Stomach (tissue), 19 donors: ENCODE data around the gene ANKRD65. TPM values are rescaled to one million over a fixed set of nuclear protein-coding genes. Genes with fewer than 3 reads are reported as not detected.
"Not testable (repeated sequence)": the region's sequence is repeated elsewhere in the genome, so short reads cannot be mapped to it uniquely, and the experiment has no call there.

Experiments used
- DNase-seq, 2 donors: peaks; one replicate each; pipeline versions ENCODE4 v3.0.0 to v3.0.0-alpha.2; 2013 to 2019
- H3K27ac ChIP-seq, 5 donors: fragments of 200-600 bp in 4 of 5; sonication (generic) in 4 of 5; one replicate each; pipeline ENCODE4 v1.5.1; 2013 to 2019; ENCODE audit warnings: mild to moderate bottlenecking in 1 of 5, moderate library complexity in 1 of 5
- H3K27me3 ChIP-seq, 3 donors: fragments of 200-600 bp; sonication (generic); one replicate each; pipeline ENCODE4 v1.5.1; 2017 to 2019; ENCODE audit warnings: mixed run types in 1 of 3
- H3K36me3 ChIP-seq, 4 donors: fragments of 200-600 bp; sonication (generic); 1 replicate in 3 of 4; 2 replicates in 1 of 4; pipeline ENCODE4 v1.5.1; 2016 to 2019
- H3K4me1 ChIP-seq, 4 donors: fragments of 200-600 bp; sonication (generic); one replicate each; pipeline ENCODE4 v1.5.1; 2016 to 2019
- H3K4me3 ChIP-seq, 4 donors: fragments of 200-600 bp; sonication (generic) in 3 of 4; one replicate each; pipeline ENCODE4 v1.5.1; 2016 to 2019; ENCODE audit warnings: mild to moderate bottlenecking in 1 of 4
- H3K9me3 ChIP-seq, 4 donors: fragments of 200-600 bp; sonication (generic); one replicate each; pipeline ENCODE4 v1.5.1; 2016 to 2019
- CTCF ChIP-seq, 7 experiments: fragments of 450-650 bp in 4 of 7; fragments of 200-600 bp in 3 of 7; sonication (generic) in 3 of 7; IDR thresholded peaks; one replicate each; pipeline ENCODE4 v1.5.1; 2016 to 2019; ENCODE audit warnings: antibody characterized with exemption in 7 of 7, control low read depth in 2 of 7, mild to moderate bottlenecking in 1 of 7
- EP300 ChIP-seq: sonication (generic); formaldehyde crosslinking; IDR thresholded peaks from one replicate; pipeline ENCODE4 v1.6.1; 2017; ENCODE audit warnings: antibody characterized with exemption
- POLR2A ChIP-seq, 4 donors: fragments of 450-650 bp; IDR thresholded peaks; one replicate each; pipeline ENCODE4 v1.6.1; 2016; ENCODE audit warnings: antibody characterized with exemption in 4 of 4, control low read depth in 2 of 4, mild to moderate bottlenecking in 1 of 4, moderate library complexity in 1 of 4
- POLR2AphosphoS5 ChIP-seq, 3 donors: sonication (generic); formaldehyde crosslinking; IDR thresholded peaks; one replicate each; pipeline ENCODE4 v1.6.1; 2016; ENCODE audit warnings: antibody characterized with exemption in 3 of 3
- WGBS, 5 donors: extraction: QIAGEN DNeasy Blood & Tissue Kit in 3 of 5; methylation state at CpG; one replicate each; pipeline versions ENCODE4 v1.1.5 to v1.1.7; 2013 to 2018; 5-methylcytosine and 5-hydroxymethylcytosine counted together
- intact Hi-C: fragments of 100-400 bp; cut with DNase I; formaldehyde crosslinking; loops from one replicate; pipeline ENCODE4 v1.15.1; 2023; ENCODE audit warnings: low total_unique reads
- long read RNA-seq, 10 donors: transcript quantifications; one replicate each; lab custom pipeline, GENCODE V29; 2026
- polyA plus RNA-seq, 3 donors: library from polyadenylated mRNA; stranded (reverse); fragments of 200-250 nt; gene quantifications; one replicate each; pipeline ENCODE4 v1.2.3, GENCODE V29; 2013
- total RNA-seq, 5 donors: library from RNA; depleted of rRNA; stranded (reverse); fragments of >200 nt; gene quantifications; one replicate each; pipeline versions ENCODE4 v1.1.0 to v1.2.3, GENCODE V29; 2014 to 2016
- donor health status: healthy with polysubstance abuse.
- donor health status: Bipolar disorder and iron deficiency.
- donor health status: healthy.

Gene ANKRD65
- total RNA-seq (10 to 100 TPM in 1 of 5 donors, 1 to 10 TPM in 2, under 1 TPM in 1, not detected in 1; 0.89 to 13.6 (median 4.7) TPM), polyA plus RNA-seq (10 to 100 TPM in 2 of 3 donors, 1 to 10 TPM in 1; 8.7 to 13.5 (median 13.3) TPM)
- long read RNA-seq, donor 1 = 0 reads
- long read RNA-seq, donor 2, partial matches to known transcripts = 0 of 2 reads
- long read RNA-seq, donor 2, other reads (novel, unspliced or antisense) = 0 of 2 reads
- long read RNA-seq, donor 3, partial matches to known transcripts = 0 of 8 reads
- long read RNA-seq, donor 3, other reads (novel, unspliced or antisense) = 0 of 8 reads
- long read RNA-seq, donor 4 = 0 reads
- long read RNA-seq, donor 5, partial matches to known transcripts = 8 of 9 reads
- long read RNA-seq, donor 5, other reads (novel, unspliced or antisense) = 0 of 9 reads
- long read RNA-seq, donor 6 = 0 reads
- long read RNA-seq, donor 7, partial matches to known transcripts = 0 of 1 reads
- long read RNA-seq, donor 7, other reads (novel, unspliced or antisense) = 0 of 1 reads
- long read RNA-seq, donor 8, partial matches to known transcripts = 0 of 4 reads
- long read RNA-seq, donor 8, other reads (novel, unspliced or antisense) = 0 of 4 reads
- long read RNA-seq, donor 9, partial matches to known transcripts = 6 of 6 reads
- long read RNA-seq, donor 9, other reads (novel, unspliced or antisense) = 0 of 6 reads
- long read RNA-seq, donor 10 = 0 reads

DNA sequence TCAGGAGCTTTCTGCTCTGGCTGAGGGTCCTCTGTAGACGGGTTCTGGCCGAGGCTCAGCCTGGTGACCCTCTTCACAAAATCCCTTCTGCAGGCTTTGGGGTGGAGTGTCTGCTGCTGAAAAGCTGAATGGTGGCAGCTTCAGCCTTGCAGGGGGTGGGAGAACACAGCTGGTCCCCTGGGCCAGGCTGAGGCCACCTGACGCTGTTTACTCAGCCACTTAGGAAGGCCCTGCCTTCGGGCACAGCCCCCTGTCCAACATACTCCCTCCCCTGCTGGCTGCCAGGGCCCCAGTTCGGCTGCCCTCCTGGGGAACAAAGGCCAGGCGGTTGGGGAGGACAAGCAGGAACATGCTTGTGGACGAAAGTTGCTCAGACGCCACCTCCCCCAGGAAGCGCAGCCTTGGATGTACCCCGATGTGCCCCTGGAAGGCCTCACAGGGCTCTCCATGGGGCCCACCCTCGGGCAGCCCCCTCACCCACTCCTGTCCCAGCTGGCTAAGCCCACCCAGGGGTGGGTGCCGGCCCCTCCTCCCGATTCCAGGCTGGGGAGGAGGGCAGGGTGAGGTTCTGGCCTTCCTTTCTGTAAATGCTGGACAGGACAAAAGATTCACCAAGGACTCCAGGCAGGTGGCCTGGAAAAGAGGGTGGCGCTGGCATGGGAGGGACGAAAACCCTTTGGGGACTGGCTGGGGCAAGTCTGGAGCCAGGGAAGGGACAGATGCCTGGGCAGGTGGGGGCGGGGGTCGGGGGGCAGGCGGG lies at the start of gene ANKRD65:
Gene ANKRD65, minus strand, starts transcription at position 130 of the 760 bp plus-strand sequence. CDS start 271 bp downstream, outside the sequence.
- Histone ChIP-seq H3K36me3 (no peaks in the 10 kb centered on the region), H3K27ac (peak within 1 kb of the TSS; percentile 26 to 87 (median 55)), H3K4me3 (peak within 1 kb of the TSS; percentile 39 to 51 (median 50)), H3K4me1 (peaks cover 15 to 46% (median 35%) of the 10 kb centered on the region in 4 donors), H3K27me3 (peaks cover 0 to 23% (median 0%) of the 10 kb centered on the region in 3 donors), H3K9me3 (no peaks in the 10 kb centered on the region)
- 58 to 71% (median 66%) methylated on average over 11 to 18 of the region's 18 CpGs for WGBS, 5 donors
- intact Hi-C loops = no loop called here
- DNase-seq = peak in 1 of 2 donors; percentile 72
- TF ChIP-seq POLR2AphosphoS5 (IDR thresholded peaks at IDR 0.05) = no peak
- TF ChIP-seq CTCF (IDR thresholded peaks at IDR 0.05) = no peak
- TF ChIP-seq EP300 = no peak
- TF ChIP-seq POLR2A (IDR thresholded peaks at IDR 0.05) = no peak

DNA sequence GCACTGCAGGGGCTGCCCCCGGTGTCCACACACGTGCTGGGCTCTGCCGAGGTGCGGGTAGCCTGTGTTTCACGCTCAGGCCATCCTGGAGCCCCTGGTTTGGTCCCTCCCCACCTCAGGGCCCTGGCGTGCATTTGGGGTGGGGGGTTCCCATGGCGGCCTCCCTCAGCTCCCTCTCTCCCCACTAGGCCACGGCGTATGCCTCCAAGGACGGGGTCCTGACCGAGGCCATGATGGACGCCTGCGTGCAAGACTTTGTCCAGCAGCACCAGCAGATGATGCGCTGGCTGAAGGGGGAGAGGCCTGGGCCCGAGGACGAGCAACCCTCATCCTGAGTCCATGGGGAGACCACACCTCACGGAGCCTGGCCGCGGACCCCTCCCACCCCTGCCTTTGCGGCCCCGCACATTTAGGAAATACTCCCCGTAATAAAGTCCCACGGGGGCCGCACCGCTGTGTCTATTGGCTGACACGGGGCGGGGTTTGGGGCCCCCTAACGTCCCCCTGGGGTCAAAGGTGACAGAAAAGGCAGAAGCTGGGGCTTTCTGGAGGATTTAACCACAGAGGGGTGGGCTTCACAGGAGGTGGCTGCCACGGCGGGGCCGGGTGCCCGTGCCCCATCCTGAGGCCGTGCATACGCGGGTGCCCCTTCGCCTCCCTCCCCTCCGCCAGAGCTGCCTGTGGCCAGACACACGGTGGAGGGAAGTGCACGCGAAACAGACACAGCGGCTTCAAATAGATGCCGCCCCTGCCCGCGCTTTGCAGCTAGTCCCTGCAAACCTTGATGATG lies 47.3 kb upstream of the ANKRD65 start:
- H3K4me1 ChIP-seq = peaks cover 16 to 22% (median 19%) of the 10 kb centered on the region in 4 donors
- intact Hi-C loops, H3K27me3 ChIP-seq, DNase-seq, H3K4me3 ChIP-seq, H3K27ac ChIP-seq, H3K36me3 ChIP-seq, H3K9me3 ChIP-seq: not testable (repeated sequence)
- 74 to 89% (median 84%) methylated on average over 6 to 38 of the region's 44 CpGs for WGBS, 5 donors

- peaks cover 0 to 21% (median 0%) of the 10 kb centered on the region in 3 donors for H3K27me3 ChIP-seq
- no peak for TF ChIP-seq EP300
- no peak for TF ChIP-seq POLR2AphosphoS5 (IDR thresholded peaks at IDR 0.05)
- TF ChIP-seq POLR2A (IDR thresholded peaks at IDR 0.05) = no peak
- TF ChIP-seq CTCF (IDR thresholded peaks at IDR 0.05) = no peak
- 84 to 95% (median 88%) methylated on average over 7 of the region's 7 CpGs for WGBS, 5 donors
- no peak overlapping the region for H3K4me3 ChIP-seq
- intact Hi-C loops = no loop called here
- no peak overlapping the region for H3K27ac ChIP-seq
- no peaks in the 10 kb centered on the region for H3K9me3 ChIP-seq
- DNase-seq = no peak
- H3K36me3 ChIP-seq = no peaks in the 10 kb centered on the region
- H3K4me1 ChIP-seq = no peaks in the 10 kb centered on the region
Measured at GRCh38 chr1:1463312-1463711, 42.2 kb upstream of the ANKRD65 start.

GRCh38 chr1:1462318-1462966 lies 41.4 kb upstream of the ANKRD65 start:
- TF ChIP-seq EP300 = no peak
- TF ChIP-seq CTCF (IDR thresholded peaks at IDR 0.05) = no peak
- TF ChIP-seq POLR2A (IDR thresholded peaks at IDR 0.05) = no peak
- no peak for TF ChIP-seq POLR2AphosphoS5 (IDR thresholded peaks at IDR 0.05)
- H3K36me3 ChIP-seq = no peaks in the 10 kb centered on the region
- H3K9me3 ChIP-seq = no peaks in the 10 kb centered on the region
- H3K4me1 ChIP-seq = no peaks in the 10 kb centered on the region
- intact Hi-C loops = no loop called here
- H3K4me3 ChIP-seq = no peak overlapping the region
- peak overlapping the region in 2 of 5 donors; percentile 14 to 29 for H3K27ac ChIP-seq
- peak in 1 of 2 donors; percentile 76 for DNase-seq
- 47 to 75% (median 70%) methylated on average over 7 to 26 of the region's 26 CpGs for WGBS, 5 donors
- H3K27me3 ChIP-seq = peaks cover 0 to 21% (median 0%) of the 10 kb centered on the region in 3 donors
